ENCODE results near the gene RALGAPB. TPM values are rescaled to one million over a fixed set of nuclear protein-coding genes. Genes with fewer than 3 reads are reported as not detected.
"Not testable (repeated sequence)": the region's sequence is repeated elsewhere in the genome, so short reads cannot be mapped to it uniquely, and the experiment has no call there.

The RALGAPB gene
- total RNA-seq, 4 donors from 2014 or later, result 34.4 to 86.7 (median 44.2) TPM

DNA sequence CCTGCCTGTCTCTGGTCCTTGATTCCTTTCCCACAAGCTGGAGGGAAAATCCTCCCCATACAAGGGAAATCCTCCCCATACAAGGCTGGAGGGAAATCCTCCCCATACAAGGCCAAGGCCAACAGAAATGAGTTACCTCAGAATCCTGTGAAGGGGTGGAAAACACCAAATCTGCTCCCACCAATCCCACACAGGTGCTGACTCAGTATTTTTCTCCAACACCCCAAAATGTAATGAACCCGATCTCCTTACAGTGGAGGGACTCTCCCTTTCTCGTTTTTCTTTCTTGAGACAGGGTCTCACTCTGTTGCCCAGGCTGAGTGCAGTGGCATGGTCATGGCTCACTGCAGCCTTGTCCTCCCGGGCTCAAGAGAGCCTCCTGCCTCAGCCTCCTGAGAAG lies 43.8 kb upstream of the RALGAPB start:
- H3K36me3 ChIP-seq, result peaks cover 94% of the 10 kb centered on the region
- DNase-seq (ENCODE audit: low spot score in 2 of 2), result no peak
- TF ChIP-seq, protein P1, sequence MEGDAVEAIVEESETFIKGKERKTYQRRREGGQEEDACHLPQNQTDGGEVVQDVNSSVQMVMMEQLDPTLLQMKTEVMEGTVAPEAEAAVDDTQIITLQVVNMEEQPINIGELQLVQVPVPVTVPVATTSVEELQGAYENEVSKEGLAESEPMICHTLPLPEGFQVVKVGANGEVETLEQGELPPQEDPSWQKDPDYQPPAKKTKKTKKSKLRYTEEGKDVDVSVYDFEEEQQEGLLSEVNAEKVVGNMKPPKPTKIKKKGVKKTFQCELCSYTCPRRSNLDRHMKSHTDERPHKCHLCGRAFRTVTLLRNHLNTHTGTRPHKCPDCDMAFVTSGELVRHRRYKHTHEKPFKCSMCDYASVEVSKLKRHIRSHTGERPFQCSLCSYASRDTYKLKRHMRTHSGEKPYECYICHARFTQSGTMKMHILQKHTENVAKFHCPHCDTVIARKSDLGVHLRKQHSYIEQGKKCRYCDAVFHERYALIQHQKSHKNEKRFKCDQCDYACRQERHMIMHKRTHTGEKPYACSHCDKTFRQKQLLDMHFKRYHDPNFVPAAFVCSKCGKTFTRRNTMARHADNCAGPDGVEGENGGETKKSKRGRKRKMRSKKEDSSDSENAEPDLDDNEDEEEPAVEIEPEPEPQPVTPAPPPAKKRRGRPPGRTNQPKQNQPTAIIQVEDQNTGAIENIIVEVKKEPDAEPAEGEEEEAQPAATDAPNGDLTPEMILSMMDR (IDR thresholded peaks at IDR 0.05), result no peak
- no peak for TF ChIP-seq EP300 (IDR thresholded peaks at IDR 0.05)
- TF ChIP-seq POLR2AphosphoS5 (IDR thresholded peaks at IDR 0.05), result no peak
- H3K4me3 ChIP-seq, result no peak overlapping the region
- no peak overlapping the region for H3K27ac ChIP-seq
- WGBS, result 92% methylated on average over 3 of the region's 3 CpGs
- H3K9me3 ChIP-seq, result no peaks in the 10 kb centered on the region
- peaks cover 16% of the 10 kb centered on the region for H3K4me1 ChIP-seq
- no peaks in the 10 kb centered on the region for H3K27me3 ChIP-seq

DNA sequence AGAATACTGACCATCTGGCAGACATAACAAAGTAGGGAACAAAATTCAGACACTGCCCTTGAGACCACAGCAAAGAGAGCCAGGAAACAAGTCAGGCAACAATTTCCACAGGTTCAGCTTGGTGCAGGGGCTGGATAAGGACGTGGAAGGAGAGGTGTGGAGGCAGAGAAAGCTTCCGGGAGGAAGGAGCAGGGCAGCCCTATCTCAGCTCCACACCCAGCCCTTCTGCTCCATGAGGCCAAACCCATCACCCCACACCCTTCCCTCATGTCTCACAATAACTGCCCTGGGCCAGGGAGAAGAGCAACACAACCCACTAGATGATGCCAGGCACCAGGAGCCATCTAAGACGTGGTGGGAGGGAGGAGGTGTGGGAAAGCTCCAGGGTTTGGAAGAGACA lies 43.3 kb upstream of the RALGAPB start:
- no peak overlapping the region for H3K27ac ChIP-seq
- no peak overlapping the region for H3K4me3 ChIP-seq
- H3K9me3 ChIP-seq, result no peaks in the 10 kb centered on the region
- H3K36me3 ChIP-seq, result peaks cover 89% of the 10 kb centered on the region
- no peaks in the 10 kb centered on the region for H3K27me3 ChIP-seq
- WGBS, result 66% methylated on average over 3 of the region's 3 CpGs
- TF ChIP-seq POLR2A (IDR thresholded peaks at IDR 0.05) (no peak), POLR2AphosphoS5 (IDR thresholded peaks at IDR 0.05) (no peak), EP300 (IDR thresholded peaks at IDR 0.05) (no peak)
- TF ChIP-seq, protein P1 (IDR thresholded peaks at IDR 0.05), result no peak
- no peak for DNase-seq (ENCODE audit: low spot score in 2 of 2)
- peaks cover 21% of the 10 kb centered on the region for H3K4me1 ChIP-seq

DNA sequence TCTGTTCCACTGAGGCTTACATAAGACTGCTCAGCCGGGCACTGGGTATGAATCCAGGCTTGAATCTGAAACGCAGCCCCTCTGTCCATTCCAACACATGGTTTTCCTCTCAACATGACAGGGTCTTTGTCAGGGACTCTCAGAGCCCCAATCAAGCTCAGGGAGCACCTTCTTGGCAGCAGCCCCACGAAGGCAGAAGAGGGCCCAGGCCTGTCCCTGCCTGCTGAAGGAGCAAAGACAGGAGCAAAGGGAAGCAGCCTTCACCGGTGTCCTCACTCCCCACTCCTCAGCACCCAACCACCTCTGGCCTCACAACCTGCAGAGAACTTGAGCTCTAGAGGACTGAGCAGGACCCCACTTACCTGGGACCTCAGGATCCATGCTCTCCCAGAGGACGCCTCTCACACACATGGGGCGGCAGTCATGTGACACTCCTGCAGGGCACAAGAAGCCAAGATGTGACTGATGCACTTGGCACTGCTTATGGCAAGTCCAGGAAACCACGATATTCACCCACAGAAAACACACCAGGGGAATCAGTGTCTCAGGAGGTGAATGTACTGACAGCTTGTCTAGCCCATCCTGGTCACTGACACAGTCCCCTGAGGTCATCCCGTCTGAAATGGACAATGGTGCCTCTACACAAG lies 41.8 kb upstream of the RALGAPB start:
- DNase-seq (ENCODE audit: low spot score in 2 of 2), result no peak
- H3K36me3 ChIP-seq, result peaks cover 74% of the 10 kb centered on the region

DNA sequence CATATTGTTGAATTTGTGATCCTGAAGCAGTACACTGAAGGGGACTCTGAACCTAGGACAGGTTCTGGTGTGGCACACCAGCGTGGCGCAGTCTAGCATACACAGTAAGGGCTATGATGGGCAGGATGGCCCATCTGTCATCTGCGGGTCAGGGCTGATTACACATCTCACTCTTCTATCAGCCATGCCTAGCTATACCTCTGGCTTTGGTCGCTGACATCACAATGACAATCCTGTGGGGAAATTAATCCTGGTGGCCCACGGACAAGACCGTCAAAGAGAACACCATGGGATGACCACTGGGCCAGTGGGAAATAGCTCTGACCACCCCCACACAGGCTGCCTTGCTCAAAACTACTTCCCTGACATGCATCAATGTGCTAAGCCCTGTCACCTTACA lies 40.4 kb upstream of the RALGAPB start:
- no peak overlapping the region for H3K4me3 ChIP-seq
- peaks cover 31% of the 10 kb centered on the region for H3K4me1 ChIP-seq
- no peak for TF ChIP-seq POLR2AphosphoS5 (IDR thresholded peaks at IDR 0.05)
- TF ChIP-seq, protein P1 (IDR thresholded peaks at IDR 0.05), result no peak
- no peak for TF ChIP-seq EP300 (IDR thresholded peaks at IDR 0.05)
- TF ChIP-seq POLR2A (IDR thresholded peaks at IDR 0.05), result no peak
- no peak overlapping the region for H3K27ac ChIP-seq
- peaks cover 64% of the 10 kb centered on the region for H3K36me3 ChIP-seq
- WGBS, result 98% methylated on average over 6 of the region's 6 CpGs
- no peaks in the 10 kb centered on the region for H3K9me3 ChIP-seq
- no peaks in the 10 kb centered on the region for H3K27me3 ChIP-seq
- DNase-seq (ENCODE audit: low spot score in 2 of 2), result no peak

More for the DNA sequence above, 41.8 kb upstream of the RALGAPB start:
- 87% methylated on average over 5 of the region's 8 CpGs for WGBS
- Histone ChIP-seq H3K27me3 (no peaks in the 10 kb centered on the region), H3K9me3 (no peaks in the 10 kb centered on the region), H3K4me3 (no peak overlapping the region), H3K27ac (no peak overlapping the region), H3K4me1 (peaks cover 32% of the 10 kb centered on the region)
- TF ChIP-seq, protein P1 (IDR thresholded peaks at IDR 0.05), result no peak
- TF ChIP-seq POLR2A (IDR thresholded peaks at IDR 0.05) (no peak), EP300 (IDR thresholded peaks at IDR 0.05) (no peak), POLR2AphosphoS5 (IDR thresholded peaks at IDR 0.05) (no peak)

DNA sequence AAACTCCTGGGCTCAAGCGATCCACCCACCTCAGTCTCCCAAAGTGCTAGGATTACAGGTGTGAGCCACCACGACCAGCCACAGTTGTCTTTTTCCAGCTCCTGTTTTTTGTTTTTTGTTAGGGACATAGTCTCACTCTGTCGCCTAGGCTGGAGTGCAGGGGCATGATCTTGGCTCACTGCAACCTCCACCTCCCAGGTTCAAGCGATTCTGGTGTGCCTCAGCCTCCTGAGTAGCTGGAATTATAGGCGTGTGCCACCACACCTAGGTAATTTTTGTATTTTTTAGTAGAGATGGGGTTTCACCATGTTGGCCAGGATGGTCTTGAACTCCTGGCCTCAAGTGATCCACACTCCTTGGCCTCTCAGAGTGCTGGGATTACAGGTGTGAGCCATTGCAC lies 39.8 kb upstream of the RALGAPB start:
- H3K27ac ChIP-seq; H3K27me3 ChIP-seq; DNase-seq (ENCODE audit: low spot score in 2 of 2); H3K9me3 ChIP-seq; H3K4me3 ChIP-seq: not testable (repeated sequence)
- Histone ChIP-seq H3K36me3 (peaks cover 58% of the 10 kb centered on the region), H3K4me1 (peaks cover 31% of the 10 kb centered on the region)
- 97% methylated on average over 5 of the region's 5 CpGs for WGBS

Data from suprapubic skin (tissue), 4 donors.